K562 (cell line): ENCODE results near the gene ZFP64.

ENCODE experiments used
- CEBPG ChIP-seq, 3 experiments: fragments of 200-800 bp in 1 of 3; sonication (Bioruptor generic) in 1 of 3; sonication (generic) in 1 of 3; formaldehyde crosslinking in 1 of 3; IDR thresholded peaks in 2 of 3; conservative IDR thresholded peaks in 1 of 3; 2 replicates each; pipeline versions ENCODE4 v1.6.1 to v1.8.0; 2016 to 2022; ENCODE audit warnings: missing compliant biosample characterization in 2 of 3, missing genetic modification characterization in 2 of 3, mild to moderate bottlenecking in 1 of 3, missing genetic modification reagents in 1 of 3
- FOSL1 ChIP-seq: fragments of 200-800 bp; sonication (Bioruptor generic); conservative IDR thresholded peaks from 2 replicates; pipeline ENCODE4 v1.6.1; 2016; ENCODE audit warnings: missing genetic modification characterization, missing compliant biosample characterization
- GABPB1 ChIP-seq: sonication (generic); formaldehyde crosslinking; IDR thresholded peaks from 2 replicates; pipeline ENCODE4 v1.8.0; 2022; ENCODE audit warnings: mild to moderate bottlenecking, missing genetic modification reagents
- NBN ChIP-seq: fragments of 450-650 bp; IDR thresholded peaks from 2 replicates; pipeline ENCODE4 v1.6.1; 2016; ENCODE audit warnings: low read depth, mild to moderate bottlenecking
- NR2C2 ChIP-seq, 2 experiments: fragments of 200-800 bp in 1 of 2; sonication (Bioruptor generic) in 1 of 2; sonication (generic) in 1 of 2; formaldehyde crosslinking in 1 of 2; IDR thresholded peaks; 2 replicates each; pipeline versions ENCODE4 v1.6.1 to v1.8.0; 2016 to 2022; ENCODE audit warnings: mild to moderate bottlenecking in 1 of 2, missing compliant biosample characterization in 1 of 2, missing genetic modification characterization in 1 of 2, missing genetic modification reagents in 1 of 2
- TAF1 ChIP-seq: IDR thresholded peaks from 2 replicates; pipeline ENCODE4 v1.6.1; 2011; ENCODE audit warnings: mild to moderate bottlenecking, low read length, moderate library complexity; ENCODE audit not compliant: insufficient read depth, control insufficient read depth, severe bottlenecking; ENCODE audit errors: extremely low read depth
- ZNF232 ChIP-seq: sonication (generic); formaldehyde crosslinking; IDR thresholded peaks from 2 replicates; pipeline ENCODE4 v1.8.0; 2022; ENCODE audit warnings: mild to moderate bottlenecking, missing genetic modification reagents
- TF ChIP-seq, protein P1 (sequence below), 3 experiments: IDR thresholded peaks in 2 of 3; conservative IDR thresholded peaks in 1 of 3; 2 replicates each; pipeline ENCODE4 v1.5.1; 2011 to 2012; ENCODE audit warnings: low read length in 3 of 3, mild to moderate bottlenecking in 3 of 3, control low read depth in 2 of 3, improper control_type of control experiment in 1 of 3, inconsistent platforms in 1 of 3, low read depth in 1 of 3, mixed read lengths in 1 of 3, moderate library complexity in 1 of 3; ENCODE audit not compliant: insufficient read depth in 2 of 3
- TF ChIP-seq, protein P2 (sequence below): fragments of 450-650 bp; IDR thresholded peaks from one replicate; pipeline ENCODE4 v1.6.1; 2018; ENCODE audit warnings: mild to moderate bottlenecking, moderate library complexity; ENCODE audit not compliant: partially characterized antibody
- TF ChIP-seq, protein P3 (sequence below): fragments of 450-650 bp; IDR thresholded peaks from 2 replicates; pipeline ENCODE4 v1.6.1; 2018; ENCODE audit not compliant: partially characterized antibody
- TF ChIP-seq, protein P4 (sequence below), 2 experiments: fragments of 450-650 bp; formaldehyde crosslinking in 1 of 2; IDR thresholded peaks; 2 replicates each; pipeline versions ENCODE4 v1.4.0 to v1.6.1; 2014 to 2020; ENCODE audit warnings: mild to moderate bottlenecking in 2 of 2, borderline replicate concordance in 1 of 2, low read depth in 1 of 2

DNA sequence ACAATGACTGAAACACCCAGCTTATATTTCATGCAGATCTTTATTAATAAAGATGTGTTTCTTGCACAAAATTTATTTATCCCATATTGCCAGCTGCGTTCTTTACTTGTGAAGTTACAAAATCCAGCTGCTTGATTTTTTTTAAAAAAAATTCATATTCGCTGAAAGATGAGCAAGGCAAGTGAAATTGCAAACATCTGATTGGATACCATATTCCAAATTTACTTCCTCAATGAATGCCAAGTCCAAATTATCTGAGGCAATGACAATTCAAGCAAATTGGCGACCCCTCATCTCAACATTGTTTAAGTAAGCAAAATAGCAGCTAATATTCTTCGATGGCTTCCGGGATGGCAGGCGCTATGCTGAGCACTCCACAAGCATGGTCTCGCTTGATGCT, 37.7 kb downstream of the ZFP64 start:
- TF ChIP-seq, protein P1, sequence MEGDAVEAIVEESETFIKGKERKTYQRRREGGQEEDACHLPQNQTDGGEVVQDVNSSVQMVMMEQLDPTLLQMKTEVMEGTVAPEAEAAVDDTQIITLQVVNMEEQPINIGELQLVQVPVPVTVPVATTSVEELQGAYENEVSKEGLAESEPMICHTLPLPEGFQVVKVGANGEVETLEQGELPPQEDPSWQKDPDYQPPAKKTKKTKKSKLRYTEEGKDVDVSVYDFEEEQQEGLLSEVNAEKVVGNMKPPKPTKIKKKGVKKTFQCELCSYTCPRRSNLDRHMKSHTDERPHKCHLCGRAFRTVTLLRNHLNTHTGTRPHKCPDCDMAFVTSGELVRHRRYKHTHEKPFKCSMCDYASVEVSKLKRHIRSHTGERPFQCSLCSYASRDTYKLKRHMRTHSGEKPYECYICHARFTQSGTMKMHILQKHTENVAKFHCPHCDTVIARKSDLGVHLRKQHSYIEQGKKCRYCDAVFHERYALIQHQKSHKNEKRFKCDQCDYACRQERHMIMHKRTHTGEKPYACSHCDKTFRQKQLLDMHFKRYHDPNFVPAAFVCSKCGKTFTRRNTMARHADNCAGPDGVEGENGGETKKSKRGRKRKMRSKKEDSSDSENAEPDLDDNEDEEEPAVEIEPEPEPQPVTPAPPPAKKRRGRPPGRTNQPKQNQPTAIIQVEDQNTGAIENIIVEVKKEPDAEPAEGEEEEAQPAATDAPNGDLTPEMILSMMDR (IDR thresholded peaks at IDR 0.05 in 2 of 3, conservative IDR thresholded peaks at IDR 0.05 in 1 of 3; ENCODE audit: insufficient read depth in 2 of 3, low read depth in 1 of 3, low read length in 3 of 3), result no peak
- TF ChIP-seq ZNF232 (CRISPR knock-in tag) (no peak), NBN (no peak), NR2C2 (CRISPR knock-in tag; IDR thresholded peaks at IDR 0.05) (no peak), NR2C2 (tag; IDR thresholded peaks at IDR 0.05) (no peak), GABPB1 (no peak), FOSL1 (tag) (no peak), CEBPG (CRISPR knock-in tag; IDR thresholded peaks at IDR 0.05) (no peak), CEBPG (tag; conservative IDR thresholded peaks at IDR 0.05 in 1 of 2, IDR thresholded peaks at IDR 0.05 in 1 of 2) (no peak), TAF1 (no peak)
- TF ChIP-seq, protein P2, sequence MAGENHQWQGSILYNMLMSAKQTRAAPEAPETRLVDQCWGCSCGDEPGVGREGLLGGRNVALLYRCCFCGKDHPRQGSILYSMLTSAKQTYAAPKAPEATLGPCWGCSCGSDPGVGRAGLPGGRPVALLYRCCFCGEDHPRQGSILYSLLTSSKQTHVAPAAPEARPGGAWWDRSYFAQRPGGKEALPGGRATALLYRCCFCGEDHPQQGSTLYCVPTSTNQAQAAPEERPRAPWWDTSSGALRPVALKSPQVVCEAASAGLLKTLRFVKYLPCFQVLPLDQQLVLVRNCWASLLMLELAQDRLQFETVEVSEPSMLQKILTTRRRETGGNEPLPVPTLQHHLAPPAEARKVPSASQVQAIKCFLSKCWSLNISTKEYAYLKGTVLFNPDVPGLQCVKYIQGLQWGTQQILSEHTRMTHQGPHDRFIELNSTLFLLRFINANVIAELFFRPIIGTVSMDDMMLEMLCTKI, result no peak
- TF ChIP-seq, protein P3, sequence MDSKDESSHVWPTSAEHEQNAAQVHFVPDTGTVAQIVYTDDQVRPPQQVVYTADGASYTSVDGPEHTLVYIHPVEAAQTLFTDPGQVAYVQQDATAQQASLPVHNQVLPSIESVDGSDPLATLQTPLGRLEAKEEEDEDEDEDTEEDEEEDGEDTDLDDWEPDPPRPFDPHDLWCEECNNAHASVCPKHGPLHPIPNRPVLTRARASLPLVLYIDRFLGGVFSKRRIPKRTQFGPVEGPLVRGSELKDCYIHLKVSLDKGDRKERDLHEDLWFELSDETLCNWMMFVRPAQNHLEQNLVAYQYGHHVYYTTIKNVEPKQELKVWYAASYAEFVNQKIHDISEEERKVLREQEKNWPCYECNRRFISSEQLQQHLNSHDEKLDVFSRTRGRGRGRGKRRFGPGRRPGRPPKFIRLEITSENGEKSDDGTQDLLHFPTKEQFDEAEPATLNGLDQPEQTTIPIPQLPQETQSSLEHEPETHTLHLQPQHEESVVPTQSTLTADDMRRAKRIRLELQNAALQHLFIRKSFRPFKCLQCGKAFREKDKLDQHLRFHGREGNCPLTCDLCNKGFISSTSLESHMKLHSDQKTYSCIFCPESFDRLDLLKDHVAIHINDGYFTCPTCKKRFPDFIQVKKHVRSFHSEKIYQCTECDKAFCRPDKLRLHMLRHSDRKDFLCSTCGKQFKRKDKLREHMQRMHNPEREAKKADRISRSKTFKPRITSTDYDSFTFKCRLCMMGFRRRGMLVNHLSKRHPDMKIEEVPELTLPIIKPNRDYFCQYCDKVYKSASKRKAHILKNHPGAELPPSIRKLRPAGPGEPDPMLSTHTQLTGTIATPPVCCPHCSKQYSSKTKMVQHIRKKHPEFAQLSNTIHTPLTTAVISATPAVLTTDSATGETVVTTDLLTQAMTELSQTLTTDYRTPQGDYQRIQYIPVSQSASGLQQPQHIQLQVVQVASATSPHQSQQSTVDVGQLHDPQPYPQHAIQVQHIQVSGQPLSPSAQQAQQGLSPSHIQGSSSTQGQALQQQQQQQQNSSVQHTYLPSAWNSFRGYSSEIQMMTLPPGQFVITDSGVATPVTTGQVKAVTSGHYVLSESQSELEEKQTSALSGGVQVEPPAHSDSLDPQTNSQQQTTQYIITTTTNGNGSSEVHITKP, result no peak
- TF ChIP-seq, protein P4, sequence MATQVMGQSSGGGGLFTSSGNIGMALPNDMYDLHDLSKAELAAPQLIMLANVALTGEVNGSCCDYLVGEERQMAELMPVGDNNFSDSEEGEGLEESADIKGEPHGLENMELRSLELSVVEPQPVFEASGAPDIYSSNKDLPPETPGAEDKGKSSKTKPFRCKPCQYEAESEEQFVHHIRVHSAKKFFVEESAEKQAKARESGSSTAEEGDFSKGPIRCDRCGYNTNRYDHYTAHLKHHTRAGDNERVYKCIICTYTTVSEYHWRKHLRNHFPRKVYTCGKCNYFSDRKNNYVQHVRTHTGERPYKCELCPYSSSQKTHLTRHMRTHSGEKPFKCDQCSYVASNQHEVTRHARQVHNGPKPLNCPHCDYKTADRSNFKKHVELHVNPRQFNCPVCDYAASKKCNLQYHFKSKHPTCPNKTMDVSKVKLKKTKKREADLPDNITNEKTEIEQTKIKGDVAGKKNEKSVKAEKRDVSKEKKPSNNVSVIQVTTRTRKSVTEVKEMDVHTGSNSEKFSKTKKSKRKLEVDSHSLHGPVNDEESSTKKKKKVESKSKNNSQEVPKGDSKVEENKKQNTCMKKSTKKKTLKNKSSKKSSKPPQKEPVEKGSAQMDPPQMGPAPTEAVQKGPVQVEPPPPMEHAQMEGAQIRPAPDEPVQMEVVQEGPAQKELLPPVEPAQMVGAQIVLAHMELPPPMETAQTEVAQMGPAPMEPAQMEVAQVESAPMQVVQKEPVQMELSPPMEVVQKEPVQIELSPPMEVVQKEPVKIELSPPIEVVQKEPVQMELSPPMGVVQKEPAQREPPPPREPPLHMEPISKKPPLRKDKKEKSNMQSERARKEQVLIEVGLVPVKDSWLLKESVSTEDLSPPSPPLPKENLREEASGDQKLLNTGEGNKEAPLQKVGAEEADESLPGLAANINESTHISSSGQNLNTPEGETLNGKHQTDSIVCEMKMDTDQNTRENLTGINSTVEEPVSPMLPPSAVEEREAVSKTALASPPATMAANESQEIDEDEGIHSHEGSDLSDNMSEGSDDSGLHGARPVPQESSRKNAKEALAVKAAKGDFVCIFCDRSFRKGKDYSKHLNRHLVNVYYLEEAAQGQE (IDR thresholded peaks at IDR 0.05; ENCODE audit: borderline replicate concordance), result no peak
- TF ChIP-seq, protein P4 (CRISPR knock-in tag; IDR thresholded peaks at IDR 0.05; ENCODE audit: low read depth), result no peak
